GM23338 (cell line): ENCODE results near the gene COQ3. TPM values are rescaled to one million over a fixed set of nuclear protein-coding genes. Genes with fewer than 3 reads are reported as not detected.

ENCODE experiments used
- ATAC-seq: fragments of 200-7000 bp; cut with Tn5 transposase; 3 replicates; pipeline ENCODE4 v1.9.1; 2020
- DNase-seq: peaks from one replicate; pipeline ENCODE4 v3.0.0-alpha.2; 2015; ENCODE audit warnings: low spot score
- H2AFZ ChIP-seq: fragments of 200-600 bp; sonication (generic); 2 replicates; pipeline ENCODE4 v1.8.0; 2016; ENCODE audit warnings: antibody characterized with exemption, mild to moderate bottlenecking, moderate library complexity
- H3F3A ChIP-seq: fragments of 200-600 bp; sonication (generic); replicated peaks from 2 replicates; pipeline ENCODE4 v1.8.0; 2017; ENCODE audit warnings: antibody characterized with exemption, mixed run types, low read depth
- H3K27ac ChIP-seq: fragments of 200-600 bp; sonication (generic); 2 replicates; pipeline ENCODE4 v1.6.1; 2016; ENCODE audit warnings: low read depth
- H3K27me3 ChIP-seq: fragments of 200-600 bp; sonication (generic); 2 replicates; pipeline ENCODE4 v1.8.0; 2016; ENCODE audit warnings: mild to moderate bottlenecking, mixed run types, moderate library complexity; ENCODE audit not compliant: insufficient read depth
- H3K36me3 ChIP-seq: fragments of 200-600 bp; sonication (generic); 2 replicates; pipeline ENCODE4 v1.8.0; 2016; ENCODE audit warnings: mild to moderate bottlenecking; ENCODE audit not compliant: insufficient read depth
- H3K4me1 ChIP-seq: fragments of 200-600 bp; sonication (generic); 2 replicates; pipeline ENCODE4 v1.8.0; 2016; ENCODE audit warnings: mild to moderate bottlenecking, moderate library complexity; ENCODE audit not compliant: insufficient read depth
- H3K4me2 ChIP-seq: fragments of 200-600 bp; sonication (generic); 2 replicates; pipeline ENCODE4 v1.7.1; 2017; ENCODE audit warnings: mixed run types
- H3K4me3 ChIP-seq: fragments of 200-600 bp; sonication (generic); 2 replicates; pipeline ENCODE4 v1.6.1; 2016; ENCODE audit warnings: mixed run types
- H3K79me2 ChIP-seq: fragments of 200-600 bp; sonication (generic); replicated peaks from 2 replicates; pipeline ENCODE4 v1.8.0; 2017; ENCODE audit warnings: mild to moderate bottlenecking; ENCODE audit not compliant: insufficient read depth
- H3K9me2 ChIP-seq: fragments of 200-600 bp; sonication (generic); 2 replicates; pipeline ENCODE4 v1.8.0; 2017; ENCODE audit not compliant: insufficient read depth
- H4K20me1 ChIP-seq: fragments of 200-600 bp; sonication (generic); replicated peaks from 2 replicates; pipeline ENCODE4 v1.8.0; 2017; ENCODE audit warnings: mild to moderate bottlenecking; ENCODE audit not compliant: insufficient read depth
- H3K27ac Mint-ChIP-seq: 2 replicates; pipeline ENCODE4 v1.8.0; 2020; ENCODE audit warnings: inconsistent platforms, mild to moderate bottlenecking, moderate library complexity, mixed read lengths
- H3K27me3 Mint-ChIP-seq: 3 replicates; pipeline ENCODE4 v1.8.0; 2022; ENCODE audit warnings: low read depth, mild to moderate bottlenecking, moderate library complexity, mixed read lengths, inconsistent platforms; ENCODE audit not compliant: insufficient read depth, poor library complexity
- H3K36me3 Mint-ChIP-seq: 3 replicates; pipeline ENCODE4 v1.8.0; 2021; ENCODE audit warnings: low read depth, mild to moderate bottlenecking, inconsistent platforms, moderate library complexity, mixed read lengths
- H3K4me1 Mint-ChIP-seq: 3 replicates; pipeline ENCODE4 v1.8.0; 2020; ENCODE audit warnings: mild to moderate bottlenecking, inconsistent platforms, mixed read lengths
- H3K4me3 Mint-ChIP-seq: 3 replicates; pipeline ENCODE4 v1.8.0; 2021; ENCODE audit warnings: moderate library complexity, mild to moderate bottlenecking, inconsistent platforms, mixed read lengths
- H3K9me3 Mint-ChIP-seq: 3 replicates; pipeline ENCODE4 v1.8.0; 2020; ENCODE audit warnings: moderate library complexity, mild to moderate bottlenecking, inconsistent platforms, mixed read lengths
- EZH2 ChIP-seq: fragments of 200-600 bp; sonication (generic); IDR thresholded peaks from one replicate; pipeline ENCODE4 v1.8.0; 2017; ENCODE audit warnings: antibody characterized with exemption, mild to moderate bottlenecking, low read depth; ENCODE audit not compliant: unreplicated experiment
- ZNF331 ChIP-seq: fragments of 250-450 bp; sonication (Bioruptor Pico); IDR thresholded peaks from 2 replicates; pipeline ENCODE4 v1.5.0; 2020; ENCODE audit warnings: low read depth, mild to moderate bottlenecking, moderate library complexity
- polyA plus RNA-seq: library from polyadenylated mRNA; unstranded; fragments of >200 nt; fragmentation: Nextera tagmentation; extraction: Ambion mirVana; gene quantifications from 2 replicates; pipeline ENCODE4 v1.2.1, GENCODE V29; 2016
- total RNA-seq: library from RNA; depleted of rRNA; stranded (reverse); fragments of >200 nt; shearing (Covaris generic); gene quantifications from 2 replicates; pipeline ENCODE4 v1.2.3, GENCODE V29; 2014
- TF ChIP-seq, protein P1 (sequence below): fragments of 250-450 bp; sonication (Bioruptor Pico); IDR thresholded peaks from 2 replicates; pipeline ENCODE4 v1.5.0; 2020; ENCODE audit warnings: mild to moderate bottlenecking, moderate library complexity
- TF ChIP-seq, protein P2 (sequence below): IDR thresholded peaks from 2 replicates; pipeline ENCODE4 v1.6.1; 2016; ENCODE audit warnings: antibody characterized with exemption
- TF ChIP-seq, protein P3 (sequence below): IDR thresholded peaks from one replicate; pipeline ENCODE4 v1.6.1; 2018; ENCODE audit warnings: antibody characterized with exemption; ENCODE audit not compliant: unreplicated experiment

Gene COQ3
- total and polyA plus RNA-seq, 2 experiments from 2014 or later, result 11.8 to 22.5 TPM

DNA sequence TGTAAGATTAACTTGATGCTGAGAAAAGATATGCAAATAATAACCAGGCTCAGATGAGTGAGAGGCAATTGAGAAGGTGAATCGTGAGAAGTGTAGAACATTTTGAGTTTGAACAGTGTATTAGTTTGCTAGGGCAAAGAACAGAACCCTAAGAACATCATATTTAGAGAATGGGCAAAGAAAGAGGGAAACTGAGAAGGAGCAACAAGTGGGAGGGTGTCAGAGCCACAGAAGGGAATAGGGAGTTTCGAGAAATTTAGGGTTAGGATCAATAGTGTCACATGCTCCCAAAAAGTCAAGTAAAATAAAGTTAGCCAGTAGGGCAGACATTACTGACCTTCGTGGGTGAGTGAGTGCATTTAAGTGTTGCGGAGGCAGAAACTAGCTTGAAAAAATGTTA, 39.0 kb downstream of the COQ3 start (continued):
- TF ChIP-seq, protein P1, sequence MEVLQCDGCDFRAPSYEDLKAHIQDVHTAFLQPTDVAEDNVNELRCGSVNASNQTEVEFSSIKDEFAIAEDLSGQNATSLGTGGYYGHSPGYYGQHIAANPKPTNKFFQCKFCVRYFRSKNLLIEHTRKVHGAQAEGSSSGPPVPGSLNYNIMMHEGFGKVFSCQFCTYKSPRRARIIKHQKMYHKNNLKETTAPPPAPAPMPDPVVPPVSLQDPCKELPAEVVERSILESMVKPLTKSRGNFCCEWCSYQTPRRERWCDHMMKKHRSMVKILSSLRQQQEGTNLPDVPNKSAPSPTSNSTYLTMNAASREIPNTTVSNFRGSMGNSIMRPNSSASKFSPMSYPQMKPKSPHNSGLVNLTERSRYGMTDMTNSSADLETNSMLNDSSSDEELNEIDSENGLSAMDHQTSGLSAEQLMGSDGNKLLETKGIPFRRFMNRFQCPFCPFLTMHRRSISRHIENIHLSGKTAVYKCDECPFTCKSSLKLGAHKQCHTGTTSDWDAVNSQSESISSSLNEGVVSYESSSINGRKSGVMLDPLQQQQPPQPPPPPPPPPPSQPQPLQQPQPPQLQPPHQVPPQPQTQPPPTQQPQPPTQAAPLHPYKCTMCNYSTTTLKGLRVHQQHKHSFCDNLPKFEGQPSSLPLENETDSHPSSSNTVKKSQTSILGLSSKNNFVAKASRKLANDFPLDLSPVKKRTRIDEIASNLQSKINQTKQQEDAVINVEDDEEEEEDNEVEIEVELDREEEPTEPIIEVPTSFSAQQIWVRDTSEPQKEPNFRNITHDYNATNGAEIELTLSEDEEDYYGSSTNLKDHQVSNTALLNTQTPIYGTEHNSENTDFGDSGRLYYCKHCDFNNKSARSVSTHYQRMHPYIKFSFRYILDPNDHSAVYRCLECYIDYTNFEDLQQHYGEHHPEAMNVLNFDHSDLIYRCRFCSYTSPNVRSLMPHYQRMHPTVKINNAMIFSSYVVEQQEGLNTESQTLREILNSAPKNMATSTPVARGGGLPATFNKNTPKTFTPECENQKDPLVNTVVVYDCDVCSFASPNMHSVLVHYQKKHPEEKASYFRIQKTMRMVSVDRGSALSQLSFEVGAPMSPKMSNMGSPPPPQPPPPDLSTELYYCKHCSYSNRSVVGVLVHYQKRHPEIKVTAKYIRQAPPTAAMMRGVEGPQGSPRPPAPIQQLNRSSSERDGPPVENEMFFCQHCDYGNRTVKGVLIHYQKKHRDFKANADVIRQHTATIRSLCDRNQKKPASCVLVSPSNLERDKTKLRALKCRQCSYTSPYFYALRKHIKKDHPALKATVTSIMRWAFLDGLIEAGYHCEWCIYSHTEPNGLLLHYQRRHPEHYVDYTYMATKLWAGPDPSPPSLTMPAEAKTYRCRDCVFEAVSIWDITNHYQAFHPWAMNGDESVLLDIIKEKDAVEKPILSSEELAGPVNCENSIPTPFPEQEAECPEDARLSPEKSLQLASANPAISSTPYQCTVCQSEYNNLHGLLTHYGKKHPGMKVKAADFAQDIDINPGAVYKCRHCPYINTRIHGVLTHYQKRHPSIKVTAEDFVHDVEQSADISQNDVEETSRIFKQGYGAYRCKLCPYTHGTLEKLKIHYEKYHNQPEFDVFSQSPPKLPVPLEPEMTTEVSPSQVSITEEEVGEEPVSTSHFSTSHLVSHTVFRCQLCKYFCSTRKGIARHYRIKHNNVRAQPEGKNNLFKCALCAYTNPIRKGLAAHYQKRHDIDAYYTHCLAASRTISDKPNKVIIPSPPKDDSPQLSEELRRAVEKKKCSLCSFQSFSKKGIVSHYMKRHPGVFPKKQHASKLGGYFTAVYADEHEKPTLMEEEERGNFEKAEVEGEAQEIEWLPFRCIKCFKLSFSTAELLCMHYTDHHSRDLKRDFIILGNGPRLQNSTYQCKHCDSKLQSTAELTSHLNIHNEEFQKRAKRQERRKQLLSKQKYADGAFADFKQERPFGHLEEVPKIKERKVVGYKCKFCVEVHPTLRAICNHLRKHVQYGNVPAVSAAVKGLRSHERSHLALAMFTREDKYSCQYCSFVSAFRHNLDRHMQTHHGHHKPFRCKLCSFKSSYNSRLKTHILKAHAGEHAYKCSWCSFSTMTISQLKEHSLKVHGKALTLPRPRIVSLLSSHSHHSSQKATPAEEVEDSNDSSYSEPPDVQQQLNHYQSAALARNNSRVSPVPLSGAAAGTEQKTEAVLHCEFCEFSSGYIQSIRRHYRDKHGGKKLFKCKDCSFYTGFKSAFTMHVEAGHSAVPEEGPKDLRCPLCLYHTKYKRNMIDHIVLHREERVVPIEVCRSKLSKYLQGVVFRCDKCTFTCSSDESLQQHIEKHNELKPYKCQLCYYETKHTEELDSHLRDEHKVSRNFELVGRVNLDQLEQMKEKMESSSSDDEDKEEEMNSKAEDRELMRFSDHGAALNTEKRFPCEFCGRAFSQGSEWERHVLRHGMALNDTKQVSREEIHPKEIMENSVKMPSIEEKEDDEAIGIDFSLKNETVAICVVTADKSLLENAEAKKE, result no peak
- TF ChIP-seq EZH2, result no peak
- TF ChIP-seq, protein P2, sequence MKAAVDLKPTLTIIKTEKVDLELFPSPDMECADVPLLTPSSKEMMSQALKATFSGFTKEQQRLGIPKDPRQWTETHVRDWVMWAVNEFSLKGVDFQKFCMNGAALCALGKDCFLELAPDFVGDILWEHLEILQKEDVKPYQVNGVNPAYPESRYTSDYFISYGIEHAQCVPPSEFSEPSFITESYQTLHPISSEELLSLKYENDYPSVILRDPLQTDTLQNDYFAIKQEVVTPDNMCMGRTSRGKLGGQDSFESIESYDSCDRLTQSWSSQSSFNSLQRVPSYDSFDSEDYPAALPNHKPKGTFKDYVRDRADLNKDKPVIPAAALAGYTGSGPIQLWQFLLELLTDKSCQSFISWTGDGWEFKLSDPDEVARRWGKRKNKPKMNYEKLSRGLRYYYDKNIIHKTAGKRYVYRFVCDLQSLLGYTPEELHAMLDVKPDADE, result no peak

DNA sequence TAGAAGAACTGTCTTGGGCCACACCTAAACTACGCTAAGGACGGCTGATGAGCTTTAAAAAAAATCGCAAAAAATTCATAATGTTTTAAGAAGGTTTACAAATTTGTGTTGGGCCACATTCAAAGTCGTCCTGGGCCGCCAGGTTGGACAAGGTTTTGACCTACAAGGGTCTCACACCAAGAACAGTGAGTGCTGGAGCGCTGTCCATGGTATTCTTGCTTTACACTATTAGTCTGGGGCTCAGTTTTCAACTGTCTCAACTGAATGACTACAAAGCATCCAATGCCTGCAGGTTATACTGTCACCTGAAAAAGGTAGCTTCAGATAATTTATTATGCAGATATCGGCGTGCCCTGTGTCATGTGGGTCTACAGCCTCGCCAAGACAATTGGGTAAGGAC, 40.9 kb downstream of the COQ3 start:
- no peak for TF ChIP-seq ZNF331
- TF ChIP-seq, protein P3, sequence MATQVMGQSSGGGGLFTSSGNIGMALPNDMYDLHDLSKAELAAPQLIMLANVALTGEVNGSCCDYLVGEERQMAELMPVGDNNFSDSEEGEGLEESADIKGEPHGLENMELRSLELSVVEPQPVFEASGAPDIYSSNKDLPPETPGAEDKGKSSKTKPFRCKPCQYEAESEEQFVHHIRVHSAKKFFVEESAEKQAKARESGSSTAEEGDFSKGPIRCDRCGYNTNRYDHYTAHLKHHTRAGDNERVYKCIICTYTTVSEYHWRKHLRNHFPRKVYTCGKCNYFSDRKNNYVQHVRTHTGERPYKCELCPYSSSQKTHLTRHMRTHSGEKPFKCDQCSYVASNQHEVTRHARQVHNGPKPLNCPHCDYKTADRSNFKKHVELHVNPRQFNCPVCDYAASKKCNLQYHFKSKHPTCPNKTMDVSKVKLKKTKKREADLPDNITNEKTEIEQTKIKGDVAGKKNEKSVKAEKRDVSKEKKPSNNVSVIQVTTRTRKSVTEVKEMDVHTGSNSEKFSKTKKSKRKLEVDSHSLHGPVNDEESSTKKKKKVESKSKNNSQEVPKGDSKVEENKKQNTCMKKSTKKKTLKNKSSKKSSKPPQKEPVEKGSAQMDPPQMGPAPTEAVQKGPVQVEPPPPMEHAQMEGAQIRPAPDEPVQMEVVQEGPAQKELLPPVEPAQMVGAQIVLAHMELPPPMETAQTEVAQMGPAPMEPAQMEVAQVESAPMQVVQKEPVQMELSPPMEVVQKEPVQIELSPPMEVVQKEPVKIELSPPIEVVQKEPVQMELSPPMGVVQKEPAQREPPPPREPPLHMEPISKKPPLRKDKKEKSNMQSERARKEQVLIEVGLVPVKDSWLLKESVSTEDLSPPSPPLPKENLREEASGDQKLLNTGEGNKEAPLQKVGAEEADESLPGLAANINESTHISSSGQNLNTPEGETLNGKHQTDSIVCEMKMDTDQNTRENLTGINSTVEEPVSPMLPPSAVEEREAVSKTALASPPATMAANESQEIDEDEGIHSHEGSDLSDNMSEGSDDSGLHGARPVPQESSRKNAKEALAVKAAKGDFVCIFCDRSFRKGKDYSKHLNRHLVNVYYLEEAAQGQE, result peak; percentile 83
- H3K27ac ChIP-seq, result no peak overlapping the region
- H3K9me2 ChIP-seq, result peaks cover 10% of the 10 kb centered on the region
- no peak for ATAC-seq
- peaks cover 20% of the 10 kb centered on the region for H3K4me1 Mint-ChIP-seq
- no peak overlapping the region for H2AFZ ChIP-seq
- peaks cover 16% of the 10 kb centered on the region for H3K4me1 ChIP-seq
- no peak overlapping the region for H3K4me3 Mint-ChIP-seq
- no peaks in the 10 kb centered on the region for H3K36me3 Mint-ChIP-seq
- no peak overlapping the region for H3K27ac Mint-ChIP-seq
- H3F3A ChIP-seq, result no peaks in the 10 kb centered on the region
- no peak overlapping the region for H3K4me2 ChIP-seq
- H3K27me3 Mint-ChIP-seq, result peaks cover 12% of the 10 kb centered on the region
- peaks cover 12% of the 10 kb centered on the region; the same call in 1 of the 2 replicates for H3K27me3 ChIP-seq
- no peak overlapping the region for H3K4me3 ChIP-seq
- H3K36me3 ChIP-seq, result no peaks in the 10 kb centered on the region
- no peaks in the 10 kb centered on the region for H3K9me3 Mint-ChIP-seq
- H4K20me1 ChIP-seq, result no peaks in the 10 kb centered on the region
- H3K79me2 ChIP-seq, result no peaks in the 10 kb centered on the region
- DNase-seq, result peak; percentile 64
